ENCODE results near the gene AGBL5. TPM values are rescaled to one million over a fixed set of nuclear protein-coding genes. Genes with fewer than 3 reads are reported as not detected.
A peak's percentile ranks its signal among the peaks of the same experiment; 100 is the strongest.
"Not testable (repeated sequence)": the region's sequence is repeated elsewhere in the genome, so short reads cannot be mapped to it uniquely, and the experiment has no call there.

AGBL5 gene
- total and polyA plus RNA-seq, 2 of the 13 experiments (the other 11 are each of a cell fraction or from before 2014, with no cell fraction given): 55.9 to 73.3 TPM

GRCh38 chr2:27075566-27075871 is 24.1 kb downstream of the AGBL5 start:
- DNase-seq (ENCODE audit: low spot score); BruUV-seq (replicated peaks); CTCF ChIA-PET (ENCODE audit: low intra/inter-chr PET ratio, low total read pairs); H3K9me3 ChIP-seq (ENCODE audit: low read length); H4K20me1 ChIP-seq (ENCODE audit: insufficient read depth, low read length); FAIRE-seq; H3K36me3 ChIP-seq (replicated peaks in 1 of 2; ENCODE audit: control insufficient read depth in 1 of 2, insufficient read depth in 2 of 2, low read length in 2 of 2); H2AFZ ChIP-seq (ENCODE audit: low read length); H3K79me2 ChIP-seq (ENCODE audit: insufficient read depth, low read length); H3K27ac ChIP-seq (ENCODE audit: extremely low read length, insufficient read depth, low read length); ATAC-seq; H3K9ac ChIP-seq (ENCODE audit: insufficient read depth, low read depth, low read length); intact Hi-C loops (cut with micrococcal nuclease; ENCODE audit: unreplicated experiment); in situ Hi-C loops (cut with HindIII; ENCODE audit: extremely low pct_ligation_motif_present, low pct_unique_long_range_greater_than_20kb): not testable (repeated sequence)
- H3K4me1 ChIP-seq (ENCODE audit: insufficient read depth, low read length): peaks cover 80% of the 10 kb centered on the region
- POLR2A ChIA-PET: interaction anchor here (2.4 kb wide), 1 partner anchor 24 kb away, joined by 9 read pairs; the partner anchor contains the start of gene AGBL5
- 47% methylated on average over 6 of the region's 6 CpGs for WGBS (ENCODE audit: low lambda C conversion rate)
- TF ChIP-seq ZNF615 (CRISPR knock-in tag; IDR thresholded peaks at IDR 0.05; ENCODE audit: borderline replicate concordance) (0 out of 2 replicates have a peak, but pooled peaks have one; percentile 35), ZNF460 (CRISPR knock-in tag; IDR thresholded peaks at IDR 0.05; ENCODE audit: borderline replicate concordance) (peak; percentile 67), ZNF770 (CRISPR knock-in tag; IDR thresholded peaks at IDR 0.05) (peak; percentile 29; the same call in 1 of the 2 replicates), ZNF292 (CRISPR knock-in tag; IDR thresholded peaks at IDR 0.05; ENCODE audit: borderline replicate concordance, low read depth) (0 out of 2 replicates have a peak, but pooled peaks have one; percentile 54)
- peaks cover 0 to 16% of the 10 kb centered on the region in 2 experiments; a peak in 2 of 5 replicates for H3K27me3 ChIP-seq (ENCODE audit: control insufficient read depth in 1 of 2, insufficient read depth in 2 of 2, low read length in 2 of 2)
- peak overlapping the region; percentile 49 for H3K4me2 ChIP-seq (ENCODE audit: low read depth, low read length)
- 0 out of 6 replicates have a peak overlapping the region, but pooled peaks of 1 of the 3 experiments have one; percentile 20 for H3K4me3 ChIP-seq (replicated peaks in 1 of 3; ENCODE audit: insufficient read depth in 1 of 3, low read depth in 2 of 3, low read length in 3 of 3)

GRCh38 chr2:27076323-27076722 is 24.9 kb downstream of the AGBL5 start:
- peak overlapping the region; percentile 4 for H2AFZ ChIP-seq (ENCODE audit: low read length)
- ChIA-PET CTCF (ENCODE audit: low intra/inter-chr PET ratio, low total read pairs) (no interaction called here), POLR2A (interaction anchor here (0.9 to 1.5 kb wide), 4 partner anchors 11 to 41 kb away, joined by 3 to 5 read pairs (median 3); no protein-coding TSS in a partner anchor)
- H3K4me3 ChIP-seq (replicated peaks in 1 of 3; ENCODE audit: insufficient read depth in 1 of 3, low read depth in 2 of 3, low read length in 3 of 3): no peak overlapping the region
- no peaks in the 10 kb centered on the region for H3K9me3 ChIP-seq (ENCODE audit: low read length)
- peak overlapping the region; percentile 49; the same call in 1 of the 2 replicates for H3K4me2 ChIP-seq (ENCODE audit: low read depth, low read length)
- H3K27me3 ChIP-seq (ENCODE audit: control insufficient read depth in 1 of 2, insufficient read depth in 2 of 2, low read length in 2 of 2): peaks cover 0 to 16% of the 10 kb centered on the region in 2 experiments; a peak in 2 of 5 replicates
- FAIRE-seq (peak; percentile 15), ATAC-seq (no peak), DNase-seq (ENCODE audit: low spot score) (no peak)
- TF ChIP-seq ATF4 (CRISPR knock-in tag; IDR thresholded peaks at IDR 0.05): 0 out of 4 replicates have a peak, but pooled peaks of 1 of the 2 experiments have one; percentile 16
- TF ChIP-seq CREB1 (IDR thresholded peaks at IDR 0.05): peak; percentile 38; the same call in 1 of the 2 replicates
- no peak for TF ChIP-seq CREB1 (CRISPR knock-in tag; IDR thresholded peaks at IDR 0.05)
- peak; percentile 53; the same call in 1 of the 2 replicates for TF ChIP-seq NFE2L2 (IDR thresholded peaks at IDR 0.05; ENCODE audit: low read length)
- TF ChIP-seq NKX3-1 (CRISPR knock-in tag; IDR thresholded peaks at IDR 0.05): no peak
- peaks cover 1% of the 10 kb centered on the region for H3K79me2 ChIP-seq (ENCODE audit: insufficient read depth, low read length)
- intact Hi-C loops (cut with micrococcal nuclease; ENCODE audit: unreplicated experiment) (no loop called here), in situ Hi-C loops (cut with HindIII; ENCODE audit: extremely low pct_ligation_motif_present, low pct_unique_long_range_greater_than_20kb) (no loop called here)
- H3K36me3 ChIP-seq (replicated peaks in 1 of 2; ENCODE audit: control insufficient read depth in 1 of 2, insufficient read depth in 2 of 2, low read length in 2 of 2): no peaks in the 10 kb centered on the region
- no peak overlapping the region for H3K27ac ChIP-seq (ENCODE audit: extremely low read length, insufficient read depth, low read length)
- no peaks in the 10 kb centered on the region for H4K20me1 ChIP-seq (ENCODE audit: insufficient read depth, low read length)
- no peak overlapping the region for H3K9ac ChIP-seq (ENCODE audit: insufficient read depth, low read depth, low read length)
- H3K4me1 ChIP-seq (ENCODE audit: insufficient read depth, low read length): peaks cover 87% of the 10 kb centered on the region
- 39% methylated on average over 4 of the region's 4 CpGs for WGBS (ENCODE audit: low lambda C conversion rate)
- no TSS peak for BruUV-seq (replicated peaks)

Measured in HepG2 (cell line).